ENCODE results near the gene INTS13. TPM values are rescaled to one million over a fixed set of nuclear protein-coding genes. Genes with fewer than 3 reads are reported as not detected.

The INTS13 gene
- polyA plus RNA-seq, 1 of the 3 experiments (the other 2 are of a cell fraction): 7.2 TPM

GRCh38 chr12:26954027-26954426 is 16.2 kb upstream of the INTS13 start:
- Histone ChIP-seq H3K4me2 (no peak overlapping the region), H3K27me3 (ENCODE audit: insufficient read depth) (no peaks in the 10 kb centered on the region), H3K9me2 (no peaks in the 10 kb centered on the region), H3K9ac (no peak overlapping the region), H3K4me1 (ENCODE audit: control insufficient read depth in 1 of 2, insufficient read depth in 2 of 2, low read depth in 1 of 2, low read length in 1 of 2) (no peaks in the 10 kb centered on the region), H3F3A (replicated peaks; ENCODE audit: insufficient read depth) (no peaks in the 10 kb centered on the region), H3K4me3 (ENCODE audit: low read depth in 2 of 2, low read length in 1 of 2) (no peak overlapping the region), H2AFZ (ENCODE audit: low read depth) (no peak overlapping the region), H3K27ac (ENCODE audit: low read depth in 2 of 2, low read length in 1 of 2) (no peak overlapping the region), H3K79me2 (ENCODE audit: insufficient read depth) (peaks cover 49% of the 10 kb centered on the region), H3K36me3 (replicated peaks in 1 of 2; ENCODE audit: control insufficient read depth in 1 of 2, insufficient read depth in 2 of 2, low read length in 1 of 2) (peaks cover 27 to 29% of the 10 kb centered on the region in 2 experiments), H4K20me1 (ENCODE audit: insufficient read depth) (0 out of 2 replicates have a peak, but pooled peaks cover 4% of the 10 kb centered on the region), H3K9me3 (no peaks in the 10 kb centered on the region)
- POLR2A ChIA-PET: no interaction called here
- CTCF ChIA-PET: interaction anchor here (0.6 kb wide), 1 partner anchor 1583 kb away, joined by 3 read pairs; no protein-coding TSS in a partner anchor
- DNase-seq: no peak
- no peak for TF ChIP-seq RFX5 (IDR thresholded peaks at IDR 0.05; ENCODE audit: low read length)
- no peak for TF ChIP-seq JUND (IDR thresholded peaks at IDR 0.05)
- TF ChIP-seq CHD2 (IDR thresholded peaks at IDR 0.05; ENCODE audit: low read length, partially characterized antibody): no peak
- no peak for TF ChIP-seq GABPA (IDR thresholded peaks at IDR 0.05; ENCODE audit: low read depth)
- no peak for TF ChIP-seq TEAD4 (IDR thresholded peaks at IDR 0.05; ENCODE audit: borderline replicate concordance, insufficient read depth)
- no peak for TF ChIP-seq GATA2 (CRISPR knock-in tag; IDR thresholded peaks at IDR 0.05)
- TF ChIP-seq RXRA (IDR thresholded peaks at IDR 0.05; ENCODE audit: borderline replicate concordance, low read depth): no peak
- TF ChIP-seq FOXJ3 (CRISPR knock-in tag; IDR thresholded peaks at IDR 0.05): no peak
- TF ChIP-seq, protein P1, sequence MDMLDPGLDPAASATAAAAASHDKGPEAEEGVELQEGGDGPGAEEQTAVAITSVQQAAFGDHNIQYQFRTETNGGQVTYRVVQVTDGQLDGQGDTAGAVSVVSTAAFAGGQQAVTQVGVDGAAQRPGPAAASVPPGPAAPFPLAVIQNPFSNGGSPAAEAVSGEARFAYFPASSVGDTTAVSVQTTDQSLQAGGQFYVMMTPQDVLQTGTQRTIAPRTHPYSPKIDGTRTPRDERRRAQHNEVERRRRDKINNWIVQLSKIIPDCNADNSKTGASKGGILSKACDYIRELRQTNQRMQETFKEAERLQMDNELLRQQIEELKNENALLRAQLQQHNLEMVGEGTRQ (IDR thresholded peaks at IDR 0.05; ENCODE audit: borderline replicate concordance, low read depth, low read length): no peak
- TF ChIP-seq MXI1 (IDR thresholded peaks at IDR 0.05; ENCODE audit: low read depth, low read length): no peak
- no peak for TF ChIP-seq CTCF (IDR thresholded peaks at IDR 0.05)
- TF ChIP-seq, protein P2, sequence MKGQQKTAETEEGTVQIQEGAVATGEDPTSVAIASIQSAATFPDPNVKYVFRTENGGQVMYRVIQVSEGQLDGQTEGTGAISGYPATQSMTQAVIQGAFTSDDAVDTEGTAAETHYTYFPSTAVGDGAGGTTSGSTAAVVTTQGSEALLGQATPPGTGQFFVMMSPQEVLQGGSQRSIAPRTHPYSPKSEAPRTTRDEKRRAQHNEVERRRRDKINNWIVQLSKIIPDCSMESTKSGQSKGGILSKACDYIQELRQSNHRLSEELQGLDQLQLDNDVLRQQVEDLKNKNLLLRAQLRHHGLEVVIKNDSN (IDR thresholded peaks at IDR 0.05; ENCODE audit: borderline replicate concordance, low read depth): no peak
- TF ChIP-seq NRF1 (IDR thresholded peaks at IDR 0.05; ENCODE audit: low read depth, low read length): no peak
- TF ChIP-seq RCOR1 (IDR thresholded peaks at IDR 0.05; ENCODE audit: low read length): no peak
- TF ChIP-seq IRF3 (IDR thresholded peaks at IDR 0.05; ENCODE audit: low read depth, low read length): no peak
- 96% methylated on average over 4 of the region's 4 CpGs for WGBS (ENCODE audit: low lambda C conversion rate)

All from SK-N-SH (cell line).